H1 (cell line): Measurements from ENCODE around the gene HOOK1. TPM values are rescaled to one million over a fixed set of nuclear protein-coding genes. Genes with fewer than 3 reads are reported as not detected.

Experiments
- CTCF ChIA-PET: fragments of 300-600 bp; sonication (Branson Sonifier 250); formaldehyde crosslinking; loops from one replicate; lab custom pipeline; 2021; ENCODE audit not compliant: partially characterized antibody; lab: Charles Lee
- POLR2A ChIA-PET: fragments of 300-600 bp; sonication (Branson Sonifier 250); formaldehyde crosslinking; loops from one replicate; lab custom pipeline; 2021; ENCODE audit warnings: inconsistent platforms; ENCODE audit not compliant: partially characterized antibody; lab: Charles Lee
- DNase-seq, 2 experiments: peaks; one replicate each; pipeline versions ENCODE4 v3.0.0 to v3.0.0-alpha.2; 2010 to 2022; ENCODE audit warnings: low spot score in 2 of 2, low read depth in 1 of 2, mixed read lengths in 1 of 2
- FAIRE-seq: peaks from 2 replicates; lab custom pipeline; 2011; peaks lifted over from hg19 to GRCh38; lab: Jason Lieb, UNC
- H2AFZ ChIP-seq: 2 replicates; pipeline ENCODE4 v1.8.1; 2012; ENCODE audit warnings: low read length, inconsistent platforms
- H2AK5ac ChIP-seq: 2 replicates; pipeline ENCODE4 v1.6.1; 2013; ENCODE audit warnings: low read depth, low read length
- H2BK120ac ChIP-seq: replicated peaks from 2 replicates; pipeline ENCODE3; 2013; ENCODE audit warnings: low read depth, low read length, inconsistent platforms
- H2BK12ac ChIP-seq: 2 replicates; pipeline ENCODE4 v1.6.1; 2013; ENCODE audit warnings: low read depth, low read length
- H2BK15ac ChIP-seq: 2 replicates; pipeline ENCODE4 v1.6.1; 2013; ENCODE audit warnings: low read length
- H2BK20ac ChIP-seq: 2 replicates; pipeline ENCODE4 v1.6.1; 2013; ENCODE audit warnings: low read length
- H2BK5ac ChIP-seq: 2 replicates; pipeline ENCODE4 v1.6.1; 2013; ENCODE audit warnings: low read depth, low read length
- H3K14ac ChIP-seq: 2 replicates; pipeline ENCODE4 v1.6.1; 2013; ENCODE audit warnings: inconsistent platforms; ENCODE audit not compliant: insufficient read length
- H3K18ac ChIP-seq: 2 replicates; pipeline ENCODE4 v1.6.1; 2013; ENCODE audit warnings: low read length; ENCODE audit errors: extremely low read depth
- H3K23ac ChIP-seq: 2 replicates; pipeline ENCODE4 v1.6.1; 2013; ENCODE audit warnings: inconsistent platforms; ENCODE audit not compliant: insufficient read length
- H3K23me2 ChIP-seq: 2 replicates; pipeline ENCODE4 v1.6.1; 2013; ENCODE audit warnings: low read depth, low read length
- H3K27ac ChIP-seq: 2 replicates; pipeline ENCODE4 v1.6.1; 2011; ENCODE audit warnings: low read depth, low read length, inconsistent platforms
- H3K27me3 ChIP-seq, 4 experiments: replicated peaks in 1 of 4; 1 replicate in 1 of 4; 2 replicates in 3 of 4; pipeline versions ENCODE4 v1.6.1 to v1.8.1; 2011 to 2013; ENCODE audit warnings: low read length in 3 of 4, mild to moderate bottlenecking in 3 of 4, inconsistent platforms in 2 of 4, mixed read lengths in 2 of 4, moderate library complexity in 1 of 4; ENCODE audit not compliant: control insufficient read depth in 3 of 4, insufficient read depth in 3 of 4; ENCODE audit errors: extremely low read depth in 1 of 4
- H3K36me3 ChIP-seq, 4 experiments: 2 replicates each; pipeline versions ENCODE4 v1.6.1 to v1.8.1; 2011 to 2013; ENCODE audit warnings: mild to moderate bottlenecking in 4 of 4, low read length in 3 of 4, moderate library complexity in 2 of 4, control low read depth in 1 of 4, inconsistent platforms in 1 of 4; ENCODE audit not compliant: insufficient read depth in 4 of 4, control insufficient read depth in 2 of 4
- H3K4ac ChIP-seq: replicated peaks from 2 replicates; pipeline ENCODE3; 2013; ENCODE audit warnings: low read length, low read depth, mixed read lengths, inconsistent platforms; ENCODE audit not compliant: insufficient read length
- H3K4me1 ChIP-seq, 4 experiments: replicated peaks in 1 of 4; 1 replicate in 1 of 4; 2 replicates in 3 of 4; pipeline versions ENCODE4 v1.6.1 to v1.8.1; 2011 to 2013; ENCODE audit warnings: low read length in 3 of 4, inconsistent platforms in 2 of 4, mixed read lengths in 1 of 4; ENCODE audit not compliant: insufficient read depth in 4 of 4, control insufficient read depth in 3 of 4
- H3K4me2 ChIP-seq, 2 experiments: 2 replicates each; pipeline versions ENCODE4 v1.6.1 to v1.8.1; 2011 to 2013; ENCODE audit warnings: low read depth in 2 of 2, low read length in 2 of 2, control low read depth in 1 of 2, inconsistent platforms in 1 of 2, mild to moderate bottlenecking in 1 of 2; ENCODE audit not compliant: insufficient read depth in 1 of 2
- H3K4me3 ChIP-seq, 4 experiments: fragments of 200-600, 300-600 bp in 1 of 4; sonication (generic), shearing (Covaris generic), sonication (Bioruptor Twin) in 1 of 4; 2 replicates each; pipeline versions ENCODE4 v1.5.1 to v1.8.1; 2011 to 2016; ENCODE audit warnings: low read length in 4 of 4, low read depth in 3 of 4, control low read depth in 2 of 4, inconsistent platforms in 2 of 4, mild to moderate bottlenecking in 2 of 4, mixed read lengths in 1 of 4, moderate library complexity in 1 of 4; ENCODE audit not compliant: insufficient read depth in 2 of 4; ENCODE audit errors: extremely low read depth in 1 of 4
- H3K56ac ChIP-seq: replicated peaks from 2 replicates; pipeline ENCODE3; 2013; ENCODE audit warnings: low read depth, mild to moderate bottlenecking, mixed read lengths, low read length, inconsistent platforms; ENCODE audit not compliant: insufficient read length
- H3K79me1 ChIP-seq: 2 replicates; pipeline ENCODE4 v1.6.1; 2013; ENCODE audit warnings: low read depth, low read length, control low read depth
- H3K79me2 ChIP-seq, 2 experiments: 2 replicates each; pipeline versions ENCODE4 v1.6.1 to v1.8.1; 2012 to 2013; ENCODE audit warnings: low read length in 2 of 2, mild to moderate bottlenecking in 2 of 2, inconsistent platforms in 1 of 2; ENCODE audit not compliant: insufficient read depth in 2 of 2, control insufficient read depth in 1 of 2
- H3K9ac ChIP-seq, 4 experiments: replicated peaks in 1 of 4; 1 replicate in 1 of 4; 2 replicates in 3 of 4; pipeline versions ENCODE4 v1.6.1 to v1.8.1; 2011 to 2013; ENCODE audit warnings: low read depth in 3 of 4, low read length in 3 of 4, control low read depth in 2 of 4, mild to moderate bottlenecking in 2 of 4, moderate library complexity in 2 of 4, inconsistent platforms in 1 of 4; ENCODE audit errors: extremely low read depth in 1 of 4
- H3K9me3 ChIP-seq, 2 experiments: 2 replicates each; pipeline versions ENCODE4 v1.6.1 to v1.8.1; 2012 to 2013; ENCODE audit warnings: mild to moderate bottlenecking in 2 of 2, moderate library complexity in 2 of 2, control low read depth in 1 of 2, inconsistent platforms in 1 of 2, low read depth in 1 of 2, low read length in 1 of 2, mixed read lengths in 1 of 2; ENCODE audit not compliant: insufficient read depth in 2 of 2
- H4K20me1 ChIP-seq, 2 experiments: replicated peaks in 1 of 2; 2 replicates each; pipeline versions ENCODE3 to v1.8.1; 2011 to 2013; ENCODE audit warnings: inconsistent platforms in 2 of 2, low read length in 2 of 2, mild to moderate bottlenecking in 1 of 2; ENCODE audit not compliant: insufficient read depth in 2 of 2, control insufficient read depth in 1 of 2
- H4K5ac ChIP-seq: 2 replicates; pipeline ENCODE4 v1.6.1; 2013; ENCODE audit warnings: low read length, low read depth, mixed read lengths, inconsistent platforms; ENCODE audit not compliant: insufficient read length
- H4K8ac ChIP-seq: 2 replicates; pipeline ENCODE4 v1.8.0; 2013; ENCODE audit warnings: mild to moderate bottlenecking, moderate library complexity, low read length, inconsistent platforms; ENCODE audit not compliant: insufficient read depth; ENCODE audit errors: extremely low read depth
- H4K91ac ChIP-seq: replicated peaks from 2 replicates; pipeline ENCODE3; 2013; ENCODE audit warnings: low read length, mixed read lengths, inconsistent platforms; ENCODE audit not compliant: insufficient read length
- JUN ChIP-seq: IDR thresholded peaks from 2 replicates; pipeline ENCODE4 v1.6.1; 2011; ENCODE audit warnings: low read depth, mild to moderate bottlenecking, improper control_type of control experiment, low read length
- KDM1A ChIP-seq: fragments of 200-600, 300-600 bp; sonication (generic); IDR thresholded peaks from 2 replicates; pipeline ENCODE4 v1.7.1; 2016; ENCODE audit warnings: mild to moderate bottlenecking, low read length, borderline replicate concordance
- POLR2A ChIP-seq, 2 experiments: IDR thresholded peaks; 1 replicate in 1 of 2; 2 replicates in 1 of 2; pipeline ENCODE4 v1.6.1; 2011; ENCODE audit warnings: low read depth in 2 of 2, low read length in 2 of 2, mild to moderate bottlenecking in 2 of 2; ENCODE audit errors: control extremely low read depth in 1 of 2
- RNF2 ChIP-seq: fragments of 200-900, 300-1000 bp; sonication (generic); IDR thresholded peaks from 2 replicates; pipeline ENCODE4 v1.7.1; 2016; ENCODE audit warnings: borderline replicate concordance, low read depth, mild to moderate bottlenecking, antibody characterized with exemption, low read length; ENCODE audit not compliant: poor library complexity, severe bottlenecking; ENCODE audit errors: missing control alignments
- SIN3A ChIP-seq, 2 experiments: IDR thresholded peaks in 1 of 2; conservative IDR thresholded peaks in 1 of 2; 2 replicates each; pipeline ENCODE4 v1.6.1; 2011 to 2012; ENCODE audit warnings: low read length in 2 of 2, improper control_type of control experiment in 1 of 2, low read depth in 1 of 2, mild to moderate bottlenecking in 1 of 2
- SIRT6 ChIP-seq: IDR thresholded peaks from one replicate; pipeline ENCODE4 v1.7.1; 2012; ENCODE audit warnings: low read length, inconsistent platforms
- WGBS, 2 experiments: shearing (Covaris generic) in 1 of 2; methylation state at CpG; one replicate each; pipeline versions ENCODE4 v1.1.6 to v1.1.7; 2013 to 2015; ENCODE audit warnings: low lambda C conversion rate in 2 of 2, mixed read lengths in 2 of 2, inconsistent platforms in 1 of 2, low coverage in 1 of 2, missing lambda C conversion rate in 1 of 2; ENCODE audit not compliant: insufficient replicate concordance in 2 of 2, insufficient coverage in 1 of 2, insufficient read length in 1 of 2; ENCODE audit errors: extremely low coverage in 1 of 2, missing lambda C conversion rate in 1 of 2; 5-methylcytosine and 5-hydroxymethylcytosine counted together
- polyA plus RNA-seq, 7 experiments: library from polyadenylated mRNA; depleted of rRNA in 3 of 7; stranded (reverse) in 5 of 7; unstranded in 2 of 7; fragments of >200 nt in 5 of 7; fragments of 200-250 nt in 2 of 7; gene quantifications; 1 replicate in 5 of 7; 2 replicates in 1 of 7; 4 replicates in 1 of 7; pipeline versions ENCODE4 v1.2.1 to v1.2.3, GENCODE V29; 2011 to 2013; ENCODE audit warnings: missing spikeins in 2 of 7, mixed read lengths in 2 of 7
- total RNA-seq: library from RNA; stranded (reverse); fragmentation: NEBNext Ultra II Directional; extraction: Animal tissue kit (Norgen Biotek cat#: 25700); gene quantifications from 2 replicates; pipeline ENCODE4 v1.2.1, GENCODE V29; 2021
- TF ChIP-seq, protein P1 (sequence below): IDR thresholded peaks from 2 replicates; pipeline ENCODE4 v1.6.1; 2012; ENCODE audit warnings: low read length, inconsistent platforms
- TF ChIP-seq, protein P2 (sequence below): IDR thresholded peaks from 2 replicates; pipeline ENCODE4 v1.6.1; 2012; ENCODE audit warnings: inconsistent platforms

The HOOK1 gene
- total and polyA plus RNA-seq, 2 of the 8 experiments (the other 6 are each of a cell fraction or from before 2014, with no cell fraction given), result 5.6 to 34.5 TPM

DNA sequence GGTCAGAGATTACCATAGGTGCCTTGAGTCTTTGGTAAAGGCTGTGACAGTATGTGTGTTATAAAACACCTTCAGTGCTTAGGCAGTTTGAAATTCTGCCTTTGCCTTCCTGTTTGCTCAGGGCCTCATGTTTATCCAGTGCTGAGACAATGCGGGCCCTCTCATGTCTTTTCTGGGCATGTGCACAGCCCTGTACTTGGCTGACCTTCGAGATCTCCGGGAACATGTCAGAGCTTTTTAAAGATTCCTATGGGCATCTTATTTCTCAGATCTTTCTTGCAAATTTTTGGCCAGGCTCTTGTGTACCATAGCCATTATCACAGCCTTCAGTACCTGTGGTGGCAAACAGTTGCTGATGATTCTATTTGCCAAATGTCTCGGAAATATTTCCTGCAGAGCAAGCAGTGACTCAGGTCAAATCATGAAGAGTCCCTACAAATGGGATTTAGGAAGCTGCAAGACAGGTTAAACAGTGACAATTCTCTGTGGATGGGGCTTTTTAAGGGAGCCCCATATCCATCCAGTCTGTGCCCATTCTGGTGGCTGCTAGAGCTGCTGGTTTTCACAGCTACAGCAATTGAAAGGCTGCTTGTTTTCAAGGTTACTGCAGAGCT lies 42.1 kb downstream of the HOOK1 start:
- H3K23me2 ChIP-seq, result no peaks in the 10 kb centered on the region
- FAIRE-seq (no peak), DNase-seq (no peak)
- no peaks in the 10 kb centered on the region for H4K20me1 ChIP-seq
- peaks cover 0 to 3% (median 0%) of the 10 kb centered on the region in 4 experiments; a peak in 2 of 7 replicates for H3K4me1 ChIP-seq
- no peak overlapping the region for H3K56ac ChIP-seq
- WGBS, 2 experiments, result 91% methylated on average over 4 of the region's 4 CpGs; no CpG with 5 or more reads in 1 of the 2 experiments
- 0 out of 4 replicates have a peak, but pooled peaks cover 0 to 3% of the 10 kb centered on the region in 2 experiments for H3K79me2 ChIP-seq
- no peak overlapping the region for H3K4me2 ChIP-seq
- H2BK5ac ChIP-seq, result no peak overlapping the region
- H4K91ac ChIP-seq, result no peak overlapping the region
- H3K4ac ChIP-seq, result no peak overlapping the region
- H3K14ac ChIP-seq, result no peak overlapping the region
- no peak overlapping the region for H3K4me3 ChIP-seq
- H3K36me3 ChIP-seq, result peaks cover 2 to 6% (median 2%) of the 10 kb centered on the region in 4 experiments; a peak in 4 of 8 replicates
- H3K9me3 ChIP-seq, result no peaks in the 10 kb centered on the region
- no peak overlapping the region for H2BK120ac ChIP-seq
- H2AFZ ChIP-seq, result no peak overlapping the region
- POLR2A ChIA-PET, result no interaction called here
- no peaks in the 10 kb centered on the region for H3K27me3 ChIP-seq
- TF ChIP-seq, protein P1, sequence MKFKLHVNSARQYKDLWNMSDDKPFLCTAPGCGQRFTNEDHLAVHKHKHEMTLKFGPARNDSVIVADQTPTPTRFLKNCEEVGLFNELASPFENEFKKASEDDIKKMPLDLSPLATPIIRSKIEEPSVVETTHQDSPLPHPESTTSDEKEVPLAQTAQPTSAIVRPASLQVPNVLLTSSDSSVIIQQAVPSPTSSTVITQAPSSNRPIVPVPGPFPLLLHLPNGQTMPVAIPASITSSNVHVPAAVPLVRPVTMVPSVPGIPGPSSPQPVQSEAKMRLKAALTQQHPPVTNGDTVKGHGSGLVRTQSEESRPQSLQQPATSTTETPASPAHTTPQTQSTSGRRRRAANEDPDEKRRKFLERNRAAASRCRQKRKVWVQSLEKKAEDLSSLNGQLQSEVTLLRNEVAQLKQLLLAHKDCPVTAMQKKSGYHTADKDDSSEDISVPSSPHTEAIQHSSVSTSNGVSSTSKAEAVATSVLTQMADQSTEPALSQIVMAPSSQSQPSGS, result no peak
- TF ChIP-seq, protein P2, sequence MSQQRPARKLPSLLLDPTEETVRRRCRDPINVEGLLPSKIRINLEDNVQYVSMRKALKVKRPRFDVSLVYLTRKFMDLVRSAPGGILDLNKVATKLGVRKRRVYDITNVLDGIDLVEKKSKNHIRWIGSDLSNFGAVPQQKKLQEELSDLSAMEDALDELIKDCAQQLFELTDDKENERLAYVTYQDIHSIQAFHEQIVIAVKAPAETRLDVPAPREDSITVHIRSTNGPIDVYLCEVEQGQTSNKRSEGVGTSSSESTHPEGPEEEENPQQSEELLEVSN, result no peak
- TF ChIP-seq RNF2, result no peak
- TF ChIP-seq SIRT6, result no peak
- TF ChIP-seq POLR2A (IDR thresholded peaks at IDR 0.05; ENCODE audit: control extremely low read depth in 1 of 2, low read depth in 2 of 2, low read length in 2 of 2), result no peak
- TF ChIP-seq JUN, result no peak
- TF ChIP-seq SIN3A (conservative IDR thresholded peaks at IDR 0.05 in 1 of 2, IDR thresholded peaks at IDR 0.05 in 1 of 2; ENCODE audit: low read depth in 1 of 2, low read length in 2 of 2), result no peak
- no peak for TF ChIP-seq KDM1A
- no peak overlapping the region for H3K9ac ChIP-seq
- H3K79me1 ChIP-seq, result no peaks in the 10 kb centered on the region
- H3K23ac ChIP-seq, result no peak overlapping the region
- H3K27ac ChIP-seq, result no peak overlapping the region
- no peak overlapping the region for H2AK5ac ChIP-seq
- no peak overlapping the region for H3K18ac ChIP-seq
- H4K8ac ChIP-seq, result no peak overlapping the region
- CTCF ChIA-PET, result no interaction called here
- no peak overlapping the region for H2BK15ac ChIP-seq
- no peak overlapping the region for H4K5ac ChIP-seq
- H2BK12ac ChIP-seq, result no peak overlapping the region
- H2BK20ac ChIP-seq, result no peak overlapping the region
